C1 segment of cervical spinal cord (tissue), 14 donors: ENCODE measurements around the gene RUFY4.
"Not testable (repeated sequence)": the region's sequence is repeated elsewhere in the genome, so short reads cannot be mapped to it uniquely, and the experiment has no call there.

Experiments used
- DNase-seq, 14 donors: peaks; one replicate each; lab custom pipeline; 2025; lab: John Stamatoyannopoulos, UW

RUFY4 gene

GRCh38 chr2:218086478-218086877 is 17.4 kb downstream of the RUFY4 start:
- DNase-seq = no peak

GRCh38 chr2:218089259-218089658 is 20.2 kb downstream of the RUFY4 start:
- no peak for DNase-seq

- no peak for DNase-seq
Measured at GRCh38 chr2:218091746-218092145, 22.7 kb downstream of the RUFY4 start.

- no peak for DNase-seq
Measured at GRCh38 chr2:218093879-218094278, 24.8 kb downstream of the RUFY4 start.

GRCh38 chr2:218095853-218096252 is 26.8 kb downstream of the RUFY4 start:
- no peak for DNase-seq

GRCh38 chr2:218097975-218098374 is 28.9 kb downstream of the RUFY4 start:
- DNase-seq = no peak

- not testable (repeated sequence) for DNase-seq
Measured at GRCh38 chr2:218108834-218109233, 39.8 kb downstream of the RUFY4 start.

GRCh38 chr2:218121789-218122188 is 52.7 kb downstream of the RUFY4 start:
- not testable (repeated sequence) for DNase-seq

- not testable (repeated sequence) for DNase-seq
Measured at GRCh38 chr2:218122286-218122685, 53.2 kb downstream of the RUFY4 start.

- DNase-seq = no peak
Measured at GRCh38 chr2:218123986-218124385, 54.9 kb downstream of the RUFY4 start.

GRCh38 chr2:218125095-218125494 is 56.0 kb downstream of the RUFY4 start:
- DNase-seq = no peak

- DNase-seq = peak in 1 of 14 donors; percentile 7
Measured at GRCh38 chr2:218125626-218126080, 56.6 kb downstream of the RUFY4 start, which contains the start of gene CXCR2. CXCR2 (plus strand) TSS chr2:218126028; CDS start chr2:218134802, 8,774 bp downstream.

GRCh38 chr2:218127929-218128455 is 58.9 kb downstream of the RUFY4 start:
- DNase-seq = no peak

GRCh38 chr2:218128781-218129457 is 59.9 kb downstream of the RUFY4 start:
- no peak for DNase-seq

GRCh38 chr2:218129458-218130135 is 60.5 kb downstream of the RUFY4 start:
- no peak for DNase-seq

GRCh38 chr2:218130377-218130776 is 61.3 kb downstream of the RUFY4 start:
- DNase-seq = no peak

- no peak for DNase-seq
Measured at GRCh38 chr2:218130822-218131221, 61.8 kb downstream of the RUFY4 start.

GRCh38 chr2:218137514-218137913 is 68.5 kb downstream of the RUFY4 start:
- DNase-seq = no peak

GRCh38 chr2:218138047-218138446 is 69.0 kb downstream of the RUFY4 start:
- DNase-seq = no peak
